ENCODE data around the gene ARHGAP36.

Gene ARHGAP36, protein sequence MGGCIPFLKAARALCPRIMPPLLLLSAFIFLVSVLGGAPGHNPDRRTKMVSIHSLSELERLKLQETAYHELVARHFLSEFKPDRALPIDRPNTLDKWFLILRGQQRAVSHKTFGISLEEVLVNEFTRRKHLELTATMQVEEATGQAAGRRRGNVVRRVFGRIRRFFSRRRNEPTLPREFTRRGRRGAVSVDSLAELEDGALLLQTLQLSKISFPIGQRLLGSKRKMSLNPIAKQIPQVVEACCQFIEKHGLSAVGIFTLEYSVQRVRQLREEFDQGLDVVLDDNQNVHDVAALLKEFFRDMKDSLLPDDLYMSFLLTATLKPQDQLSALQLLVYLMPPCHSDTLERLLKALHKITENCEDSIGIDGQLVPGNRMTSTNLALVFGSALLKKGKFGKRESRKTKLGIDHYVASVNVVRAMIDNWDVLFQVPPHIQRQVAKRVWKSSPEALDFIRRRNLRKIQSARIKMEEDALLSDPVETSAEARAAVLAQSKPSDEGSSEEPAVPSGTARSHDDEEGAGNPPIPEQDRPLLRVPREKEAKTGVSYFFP

DNA sequence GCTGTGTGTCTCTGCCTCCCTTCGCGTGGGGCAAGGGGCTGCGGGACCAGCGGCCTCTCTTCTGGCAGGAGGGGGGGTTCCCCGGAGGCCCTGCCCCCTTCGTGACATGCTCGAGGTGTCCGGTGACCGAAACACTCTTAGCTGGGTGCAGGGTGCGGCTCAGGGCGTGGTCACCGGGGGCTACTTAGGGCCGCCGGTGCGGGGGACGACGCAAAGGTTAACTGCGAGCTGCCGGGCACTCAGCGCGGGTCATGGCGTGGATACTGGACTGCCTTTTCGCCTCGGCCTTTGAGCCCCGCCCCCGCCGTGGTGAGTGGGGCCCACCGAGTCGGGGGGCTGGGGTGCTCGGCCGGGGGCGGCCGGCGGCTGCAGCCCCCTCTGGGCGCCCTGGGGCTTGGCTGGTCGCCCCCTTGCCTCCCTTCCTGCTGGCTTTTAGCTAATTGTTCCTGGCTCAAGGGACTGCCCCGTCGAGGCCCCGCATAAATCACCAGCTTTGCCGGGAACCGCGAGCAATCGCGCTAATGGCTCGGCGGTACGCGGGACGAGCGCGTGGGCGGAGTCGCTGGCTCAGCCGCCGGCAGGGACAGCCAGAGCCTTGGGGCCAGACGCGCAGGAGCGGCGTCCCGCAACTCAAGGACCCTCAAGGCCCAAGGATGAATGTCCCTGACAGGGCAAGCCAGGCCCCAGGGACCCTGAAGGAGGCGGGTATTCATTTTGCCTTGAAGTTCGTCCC is at the start of gene ARHGAP36:
Gene ARHGAP36 (plus strand): TSS at position 211 of the 733 bp plus-strand sequence. CDS start 23,320 bp downstream, outside the sequence.
- no peak for DNase-seq

- no peak for DNase-seq
Measured at GRCh38 chrX:131010186-131010585, 48.0 kb upstream of the ARHGAP36 start.

- no peak for DNase-seq
Measured at GRCh38 chrX:131025336-131025735, 32.8 kb upstream of the ARHGAP36 start.

GRCh38 chrX:131032354-131033230 is 25.6 kb upstream of the ARHGAP36 start:
- no peak for DNase-seq

GRCh38 chrX:131034063-131034462 is 24.1 kb upstream of the ARHGAP36 start:
- no peak for DNase-seq

- DNase-seq: no peak
Measured at GRCh38 chrX:131040781-131041180, 17.4 kb upstream of the ARHGAP36 start.

DNA sequence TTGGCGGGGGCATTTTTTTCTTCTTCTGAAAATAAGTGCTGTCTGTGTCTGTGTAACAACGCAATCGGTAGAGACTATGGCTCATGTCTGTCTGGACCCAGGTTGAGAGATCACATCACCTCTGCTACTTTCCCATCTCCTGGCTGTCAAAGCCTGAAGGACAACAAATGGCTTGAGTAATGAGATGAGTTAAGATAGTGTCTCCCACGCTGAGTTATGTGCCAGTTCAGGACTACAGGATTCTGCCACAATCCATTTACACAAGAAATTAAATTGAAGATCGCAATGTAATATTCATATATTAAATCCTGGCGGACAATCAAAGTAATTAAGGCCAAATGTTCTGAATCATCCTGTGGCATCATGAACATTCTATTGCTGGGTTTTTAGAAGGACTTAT is 16.5 kb upstream of the ARHGAP36 start:
- no peak for DNase-seq

- DNase-seq: no peak
Measured at GRCh38 chrX:131045726-131046125, 12.4 kb upstream of the ARHGAP36 start.

GRCh38 chrX:131046596-131046995 is 11.6 kb upstream of the ARHGAP36 start:
- no peak for DNase-seq

DNA sequence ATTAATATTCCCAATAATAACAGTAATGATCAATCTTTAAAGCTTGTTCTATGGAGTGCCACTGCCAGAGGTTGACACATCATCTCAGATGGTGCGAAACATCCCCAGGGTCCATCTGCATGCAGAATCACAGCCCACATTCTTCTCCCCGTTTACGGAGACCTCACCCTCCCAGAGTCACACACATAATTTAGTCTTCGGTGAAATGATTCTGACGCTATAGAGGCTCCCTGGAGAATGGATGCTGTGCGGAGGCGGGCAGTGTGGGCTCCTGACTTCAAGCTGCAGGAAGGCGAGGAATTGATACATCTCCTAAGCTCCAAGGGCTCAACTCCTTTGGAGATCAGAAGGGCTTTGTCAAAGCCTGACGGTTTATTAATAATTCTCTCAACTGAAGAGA is 11.0 kb upstream of the ARHGAP36 start:
- DNase-seq: no peak

DNA sequence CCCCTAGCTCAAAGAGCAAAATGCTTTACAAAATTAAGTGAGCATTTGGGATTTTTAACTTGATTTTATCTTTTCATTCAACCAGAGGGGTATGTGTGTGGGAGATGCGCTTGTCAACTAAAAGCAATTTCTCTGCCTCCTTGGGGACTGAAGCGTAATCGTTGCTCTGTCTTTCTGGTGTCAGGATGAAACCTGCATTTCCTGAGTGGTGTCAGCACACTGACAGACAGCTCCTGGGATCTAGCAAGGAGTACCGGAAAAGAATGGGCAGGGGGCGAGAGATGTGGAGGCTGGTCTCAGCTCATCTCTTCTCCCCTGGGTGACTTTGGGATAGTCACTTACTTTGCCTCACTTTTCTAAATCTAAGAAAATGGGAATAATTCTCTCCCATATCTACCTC is 5.1 kb upstream of the ARHGAP36 start:
- DNase-seq: no peak

DNA sequence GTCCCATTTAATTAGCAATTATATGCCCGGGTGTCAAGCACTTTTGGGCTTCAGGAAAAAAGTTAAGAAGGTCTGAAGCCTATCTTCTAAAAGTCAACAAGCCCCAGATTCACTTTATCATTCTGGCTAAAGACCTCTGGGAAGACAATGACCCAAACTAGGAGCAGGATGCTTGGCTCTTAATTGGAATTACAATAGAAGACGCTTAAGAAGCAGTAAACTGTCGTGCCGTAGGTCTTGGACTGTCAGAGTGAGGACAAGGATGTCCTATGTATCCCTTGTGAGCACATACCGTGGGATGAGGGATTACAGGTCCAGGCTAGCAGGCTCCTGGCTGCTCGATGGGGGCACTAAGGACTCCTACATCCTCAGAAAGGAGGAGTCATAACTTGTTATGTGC is 3.2 kb upstream of the ARHGAP36 start:
- no peak for DNase-seq

- DNase-seq: no peak
Measured at GRCh38 chrX:131057706-131058105, 440 bp upstream of the ARHGAP36 start.

DNA sequence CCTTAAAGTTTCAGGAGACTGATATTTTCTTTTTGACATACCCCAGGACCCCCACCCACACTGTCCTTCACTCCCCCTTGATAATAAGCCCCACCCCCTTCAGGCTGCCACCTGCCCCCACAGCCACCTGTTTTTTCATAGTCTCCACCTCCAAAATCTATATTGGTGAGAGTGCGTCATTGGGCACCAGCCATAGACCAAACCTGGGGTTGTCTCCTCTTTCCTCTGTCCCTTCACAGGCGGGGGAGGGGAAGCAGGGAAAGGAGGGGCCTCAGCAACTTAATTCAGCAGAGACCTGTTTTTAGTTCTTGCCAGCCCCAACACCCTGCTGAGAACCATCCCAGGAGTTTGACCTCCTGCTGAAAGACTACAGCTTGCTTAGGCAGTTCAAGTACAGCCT is 1.1 kb downstream of the ARHGAP36 start:
- no peak for DNase-seq

- no peak for DNase-seq
Measured at GRCh38 chrX:131060147-131060546, 2.0 kb downstream of the ARHGAP36 start.

GRCh38 chrX:131061306-131061705 is 3.2 kb downstream of the ARHGAP36 start:
- DNase-seq: peak in 2 of 14 donors; percentile 2 to 20

- no peak for DNase-seq
Measured at GRCh38 chrX:131063613-131064012, 5.5 kb downstream of the ARHGAP36 start.

GRCh38 chrX:131066237-131066636 is 8.1 kb downstream of the ARHGAP36 start:
- no peak for DNase-seq

DNA sequence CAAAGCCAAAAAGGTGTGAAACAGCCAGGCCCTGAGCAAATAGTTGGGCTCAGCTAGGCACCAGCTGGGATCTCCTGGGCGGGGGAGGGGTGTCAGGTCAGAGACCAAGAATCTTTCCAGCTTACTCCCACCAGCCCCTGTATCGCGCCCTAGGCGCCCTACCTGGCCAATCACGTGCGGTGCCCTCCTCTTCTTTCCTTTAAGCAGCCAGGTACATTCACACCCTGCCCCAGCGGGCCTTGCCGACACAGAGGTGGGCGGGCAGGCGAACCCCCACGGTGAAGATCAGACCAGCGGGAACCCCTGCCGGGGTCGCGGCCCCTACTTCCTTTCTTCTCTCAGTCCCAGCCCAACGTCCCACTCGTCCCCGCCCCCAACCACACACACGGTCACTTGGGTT is 9.1 kb downstream of the ARHGAP36 start:
- DNase-seq: no peak

- DNase-seq: no peak
Measured at GRCh38 chrX:131067846-131068745, 9.9 kb downstream of the ARHGAP36 start.

DNA sequence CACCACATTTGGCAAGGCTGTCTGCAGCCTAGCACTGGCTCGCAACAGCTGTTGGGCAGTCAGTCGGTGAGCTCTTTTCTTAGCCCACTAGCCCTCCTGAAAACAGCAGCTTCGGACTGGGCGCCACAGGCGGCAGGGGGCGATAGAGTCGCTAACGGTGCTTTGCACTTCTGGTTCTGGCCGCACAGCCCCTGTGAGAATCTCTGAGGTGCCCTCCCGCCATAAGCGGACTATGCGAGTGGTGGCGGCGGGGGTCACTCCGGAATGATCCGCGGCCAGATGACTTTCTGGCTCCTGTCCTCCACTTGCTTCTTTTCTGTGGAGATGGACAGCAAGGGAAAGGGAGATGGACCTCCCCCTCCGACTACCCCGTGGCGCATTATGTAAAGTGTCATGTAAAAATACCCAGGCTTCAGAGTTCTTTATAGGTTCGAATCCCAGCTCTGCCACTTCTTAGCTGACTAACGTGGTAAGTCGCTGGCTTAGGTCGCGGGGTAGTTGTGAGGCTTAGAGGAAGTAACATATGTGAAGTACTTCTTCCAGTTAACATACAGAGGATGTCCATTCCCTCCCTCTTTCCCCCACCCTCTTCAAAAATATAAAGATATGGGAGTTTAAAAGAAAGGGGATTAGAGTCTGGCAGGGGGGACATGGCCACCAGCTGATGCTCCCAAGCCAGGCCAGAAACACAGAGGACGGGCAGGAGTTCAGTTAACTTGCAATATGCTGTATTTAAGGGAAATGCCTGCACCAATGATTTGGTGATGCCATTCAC is 11.0 kb downstream of the ARHGAP36 start:
- peak in 4 of 14 donors; percentile 0 to 21 (median 8) for DNase-seq
